Kidney (tissue), 14 donors: Measurements from ENCODE around the gene GLIS1. TPM values are rescaled to one million over a fixed set of nuclear protein-coding genes. Genes with fewer than 3 reads are reported as not detected.

Experiments
- DNase-seq, 5 donors: peaks; one replicate each; pipeline ENCODE4 v3.0.0-alpha.2; 2013 to 2020
- FAIRE-seq: peaks from 2 replicates; lab custom pipeline; 2012; peaks lifted over from hg19 to GRCh38; lab: Jason Lieb, UNC
- H3K27ac ChIP-seq, 2 donors: one replicate each; pipeline ENCODE4 v1.7.0; 2013; ENCODE audit warnings: low read depth in 2 of 2, low read length in 2 of 2, inconsistent platforms in 1 of 2
- H3K27me3 ChIP-seq: one replicate; pipeline ENCODE4 v1.7.1; 2013; ENCODE audit warnings: low read length, inconsistent platforms; ENCODE audit not compliant: control insufficient read depth, insufficient read depth
- H3K36me3 ChIP-seq, 3 donors: one replicate each; pipeline versions ENCODE4 v1.7.0 to v1.7.1; 2013; ENCODE audit warnings: low read length in 3 of 3, control low read depth in 1 of 3, inconsistent platforms in 1 of 3; ENCODE audit not compliant: insufficient read depth in 3 of 3, control insufficient read depth in 2 of 3
- H3K4me1 ChIP-seq, 3 donors: one replicate each; pipeline versions ENCODE4 v1.7.0 to v1.7.1; 2013; ENCODE audit warnings: low read length in 3 of 3, inconsistent platforms in 1 of 3, low read depth in 1 of 3; ENCODE audit not compliant: control insufficient read depth in 2 of 3, insufficient read depth in 2 of 3
- H3K4me3 ChIP-seq, 3 donors: one replicate each; pipeline versions ENCODE4 v1.7.0 to v1.8.1; 2013; ENCODE audit warnings: low read length in 3 of 3, control low read depth in 1 of 3, inconsistent platforms in 1 of 3
- H3K9ac ChIP-seq, 3 donors: one replicate each; pipeline versions ENCODE4 v1.7.0 to v1.7.1; 2013; ENCODE audit warnings: low read length in 3 of 3, control low read depth in 1 of 3, inconsistent platforms in 1 of 3
- H3K9me3 ChIP-seq, 3 donors: one replicate each; pipeline versions ENCODE4 v1.7.0 to v1.7.1; 2013; ENCODE audit warnings: low read length in 3 of 3, control low read depth in 1 of 3, inconsistent platforms in 1 of 3; ENCODE audit not compliant: control insufficient read depth in 2 of 3, insufficient read depth in 1 of 3
- CTCF ChIP-seq: IDR thresholded peaks from 3 replicates; pipeline ENCODE4 v1.5.1; 2012; ENCODE audit warnings: mild to moderate bottlenecking, moderate library complexity, borderline replicate concordance; ENCODE audit not compliant: insufficient read depth; ENCODE audit errors: extremely low read depth
- intact Hi-C: fragments of 100-400 bp; cut with DNase I; formaldehyde crosslinking; loops from one replicate; pipeline ENCODE4 v1.11.1; 2022
- polyA plus RNA-seq: library from polyadenylated mRNA; stranded (reverse); fragments of 350-450 nt; fragmentation: Illumina TruSeq; extraction: RNeasy Lipid Tissue Mini Kit (QIAGEN cat#74804); gene quantifications from one replicate; pipeline ENCODE4 v1.2.3, GENCODE V29; 2014; ENCODE audit warnings: low read depth, low replicate concordance; ENCODE audit not compliant: insufficient read depth
- total RNA-seq: library from RNA; stranded (reverse); fragmentation: NEBNext Ultra II Directional; extraction: Animal tissue kit (Norgen Biotek cat#: 25700); gene quantifications from one replicate; pipeline ENCODE4 v1.2.1, GENCODE V29; 2021
- donor health status: control.
- donor health status: control.
- donor health status: control.
- donor health status: control.
- donor health status: control.
- donor health status: DM: yes; HTN: yes; CAD: no.
- donor health status: Normal renal cell carcinoma (clear cell type).

The GLIS1 gene
- total and polyA plus RNA-seq, 2 donors from 2014 or later, result 3.3 to 3.7 TPM

DNA sequence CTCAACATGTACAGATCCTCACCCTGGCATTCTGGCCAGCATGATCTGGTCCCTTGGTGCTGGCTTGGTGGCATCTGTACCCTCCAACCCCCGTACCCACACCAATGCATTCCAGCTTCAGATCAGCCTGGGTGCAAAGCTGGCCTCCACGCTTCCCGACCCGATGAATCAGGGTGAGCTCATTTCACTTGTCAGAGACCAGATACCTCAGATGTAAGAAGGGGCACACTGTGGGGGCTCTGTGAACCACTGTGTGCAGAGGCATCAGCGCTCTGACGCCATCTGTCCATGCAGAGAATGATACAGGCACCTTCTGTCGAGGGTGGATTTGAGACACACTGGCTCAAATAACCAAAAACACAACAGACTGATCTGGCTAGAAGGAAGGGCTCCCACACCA lies 203.1 kb downstream of the GLIS1 start:
- FAIRE-seq, result no peak
- TF ChIP-seq CTCF, result no peak

DNA sequence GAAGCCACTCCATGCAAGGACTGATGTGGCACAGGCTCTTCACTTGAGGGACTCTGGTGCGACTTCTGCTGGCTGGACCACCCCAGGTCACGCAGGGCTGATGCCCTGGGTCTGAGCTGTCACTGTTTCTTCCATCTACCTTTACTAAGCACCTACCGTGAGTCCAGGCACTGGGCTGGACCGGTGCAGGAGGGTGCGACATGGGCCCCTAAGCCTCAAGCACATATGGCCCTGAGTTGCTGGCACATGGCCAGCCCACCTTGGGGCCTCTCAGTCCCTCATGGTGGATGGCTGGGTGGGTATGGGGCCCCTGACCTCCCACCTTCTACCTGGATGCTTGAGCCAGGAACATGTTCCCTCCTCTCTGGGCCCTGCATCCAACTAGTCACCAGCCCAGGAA lies 203.7 kb downstream of the GLIS1 start:
- FAIRE-seq, result no peak
- Histone ChIP-seq H3K27me3 (no peaks in the 10 kb centered on the region), H3K4me3 (no peak overlapping the region), H3K9ac (no peak overlapping the region), H3K27ac (no peak overlapping the region), H3K4me1 (peaks cover 0 to under 1% (median 0%) of the 10 kb centered on the region in 3 donors), H3K36me3 (no peaks in the 10 kb centered on the region), H3K9me3 (no peaks in the 10 kb centered on the region)
- no peak for DNase-seq
- TF ChIP-seq CTCF, result no peak
- intact Hi-C loops, result no loop called here

More for the DNA sequence above, 203.1 kb downstream of the GLIS1 start:
- no peak for DNase-seq
- Histone ChIP-seq H3K4me1 (no peaks in the 10 kb centered on the region), H3K27ac (no peak overlapping the region), H3K36me3 (no peaks in the 10 kb centered on the region), H3K4me3 (no peak overlapping the region), H3K27me3 (no peaks in the 10 kb centered on the region), H3K9ac (no peak overlapping the region), H3K9me3 (no peaks in the 10 kb centered on the region)
- intact Hi-C loops, result no loop called here

DNA sequence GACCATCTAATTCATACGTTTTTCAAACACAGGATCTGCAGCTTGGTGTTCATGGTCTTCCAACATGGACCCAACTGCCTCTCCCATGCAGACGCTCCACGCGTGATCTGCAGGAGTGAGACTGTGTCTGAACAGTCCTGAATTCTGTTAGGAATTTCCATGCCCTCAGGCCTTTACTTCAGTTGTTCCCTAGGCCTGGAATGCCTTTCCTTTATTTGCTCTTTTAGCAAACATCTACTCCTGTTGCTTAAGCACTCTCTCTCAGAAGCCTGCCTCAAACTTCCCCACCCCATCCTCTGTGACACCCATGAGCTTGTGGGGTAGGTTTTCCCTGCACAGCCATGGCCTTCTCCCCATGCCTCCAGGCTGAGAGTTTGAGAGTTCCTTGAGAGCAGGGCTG lies 206.1 kb downstream of the GLIS1 start:
- no peaks in the 10 kb centered on the region for H3K27me3 ChIP-seq
- H3K9ac ChIP-seq, result no peak overlapping the region
- H3K36me3 ChIP-seq, result no peaks in the 10 kb centered on the region
- peaks cover 0 to 2% (median 0%) of the 10 kb centered on the region in 3 donors for H3K4me1 ChIP-seq
- intact Hi-C loops, result no loop called here
- H3K4me3 ChIP-seq, result no peak overlapping the region
- H3K27ac ChIP-seq, result no peak overlapping the region
- TF ChIP-seq CTCF, result no peak
- no peak for FAIRE-seq
- no peak for DNase-seq
- no peaks in the 10 kb centered on the region for H3K9me3 ChIP-seq

GRCh38 chr1:53532377-53532776 lies 206.6 kb downstream of the GLIS1 start:
- Histone ChIP-seq H3K9ac (no peak overlapping the region), H3K27ac (no peak overlapping the region), H3K9me3 (no peaks in the 10 kb centered on the region), H3K27me3 (no peaks in the 10 kb centered on the region), H3K36me3 (no peaks in the 10 kb centered on the region), H3K4me3 (no peak overlapping the region), H3K4me1 (peaks cover 0 to 2% (median 0%) of the 10 kb centered on the region in 3 donors)
- intact Hi-C loops, result no loop called here
- FAIRE-seq, result no peak
- TF ChIP-seq CTCF, result no peak
- no peak for DNase-seq
